NCI-H1048 (cell line): ENCODE data around the gene NT5C2.

Experiments
- DNase-seq: peaks from one replicate; lab custom pipeline; 2025; lab: John Stamatoyannopoulos, UW

The NT5C2 gene

GRCh38 chr10:103124420-103125096 lies 68.5 kb downstream of the NT5C2 start:
- DNase-seq, result no peak

GRCh38 chr10:103123282-103124024 lies 69.6 kb downstream of the NT5C2 start:
- no peak for DNase-seq

- no peak for DNase-seq
Measured at GRCh38 chr10:103120977-103121735, 71.9 kb downstream of the NT5C2 start.

GRCh38 chr10:103120546-103120945 lies 72.5 kb downstream of the NT5C2 start:
- no peak for DNase-seq

- no peak for DNase-seq
Measured at GRCh38 chr10:103117247-103117646, 75.8 kb downstream of the NT5C2 start.

GRCh38 chr10:103114876-103115275 lies 78.2 kb downstream of the NT5C2 start:
- DNase-seq, result no peak

- DNase-seq, result no peak
Measured at GRCh38 chr10:103111918-103112877, 80.9 kb downstream of the NT5C2 start.

- no peak for DNase-seq
Measured at GRCh38 chr10:103111031-103111917, 81.8 kb downstream of the NT5C2 start.

GRCh38 chr10:103110407-103110806 lies 82.7 kb downstream of the NT5C2 start:
- DNase-seq, result no peak

- DNase-seq, result no peak
Measured at GRCh38 chr10:103109821-103110220, 83.3 kb downstream of the NT5C2 start.

- no peak for DNase-seq
Measured at GRCh38 chr10:103106539-103106938, 86.5 kb downstream of the NT5C2 start.

GRCh38 chr10:103105462-103105861 lies 87.6 kb downstream of the NT5C2 start:
- no peak for DNase-seq

GRCh38 chr10:103104721-103105120 lies 88.4 kb downstream of the NT5C2 start:
- DNase-seq, result no peak

- no peak for DNase-seq
Measured at GRCh38 chr10:103103989-103104388, 89.1 kb downstream of the NT5C2 start.

- DNase-seq, result no peak
Measured at GRCh38 chr10:103102195-103102594, 90.9 kb downstream of the NT5C2 start.

- DNase-seq, result no peak
Measured at GRCh38 chr10:103100620-103101019, 92.5 kb downstream of the NT5C2 start.

GRCh38 chr10:103098240-103098639 lies 94.8 kb downstream of the NT5C2 start:
- DNase-seq, result no peak

- no peak for DNase-seq
Measured at GRCh38 chr10:103096130-103096529, 96.9 kb downstream of the NT5C2 start.

GRCh38 chr10:103095005-103095404 lies 98.1 kb downstream of the NT5C2 start:
- DNase-seq, result no peak

- DNase-seq, result no peak
Measured at GRCh38 chr10:103090911-103091310, 102.2 kb downstream of the NT5C2 start.

GRCh38 chr10:103089493-103089892 lies 103.6 kb downstream of the NT5C2 start:
- no peak for DNase-seq
